GM06990 (cell line): ENCODE measurements around the gene SHC2.
A peak's percentile ranks its signal among the peaks of the same experiment; 100 is the strongest.
"Not testable (repeated sequence)": the region's sequence is repeated elsewhere in the genome, so short reads cannot be mapped to it uniquely, and the experiment has no call there.

Experiments
- DNase-seq: peaks from one replicate; pipeline ENCODE4 v3.0.0-alpha.2; 2011; ENCODE audit not compliant: insufficient read length; ENCODE audit errors: extremely low read depth
- H3K27me3 ChIP-seq: replicated peaks from 2 replicates; pipeline ENCODE4 v1.6.0; 2011; ENCODE audit warnings: low read length; ENCODE audit not compliant: control insufficient read depth, insufficient read depth
- H3K36me3 ChIP-seq: 2 replicates; pipeline ENCODE4 v1.5.1; 2011; ENCODE audit warnings: low read length; ENCODE audit not compliant: control insufficient read depth, insufficient read depth
- H3K4me3 ChIP-seq: replicated peaks from 2 replicates; pipeline ENCODE4 v1.5.1; 2011; ENCODE audit warnings: low read depth, mild to moderate bottlenecking, control low read depth, low read length
- TF ChIP-seq, protein P1 (sequence below): IDR thresholded peaks from 2 replicates; pipeline ENCODE4 v1.5.1; 2011; ENCODE audit warnings: low read length, control low read depth, mild to moderate bottlenecking, inconsistent platforms; ENCODE audit not compliant: insufficient read depth, poor library complexity, severe bottlenecking

SHC2 gene

GRCh38 chr19:383922-384798 is 76.7 kb downstream of the SHC2 start:
- no peak overlapping the region for H3K4me3 ChIP-seq
- no peaks in the 10 kb centered on the region for H3K27me3 ChIP-seq
- TF ChIP-seq, protein P1, sequence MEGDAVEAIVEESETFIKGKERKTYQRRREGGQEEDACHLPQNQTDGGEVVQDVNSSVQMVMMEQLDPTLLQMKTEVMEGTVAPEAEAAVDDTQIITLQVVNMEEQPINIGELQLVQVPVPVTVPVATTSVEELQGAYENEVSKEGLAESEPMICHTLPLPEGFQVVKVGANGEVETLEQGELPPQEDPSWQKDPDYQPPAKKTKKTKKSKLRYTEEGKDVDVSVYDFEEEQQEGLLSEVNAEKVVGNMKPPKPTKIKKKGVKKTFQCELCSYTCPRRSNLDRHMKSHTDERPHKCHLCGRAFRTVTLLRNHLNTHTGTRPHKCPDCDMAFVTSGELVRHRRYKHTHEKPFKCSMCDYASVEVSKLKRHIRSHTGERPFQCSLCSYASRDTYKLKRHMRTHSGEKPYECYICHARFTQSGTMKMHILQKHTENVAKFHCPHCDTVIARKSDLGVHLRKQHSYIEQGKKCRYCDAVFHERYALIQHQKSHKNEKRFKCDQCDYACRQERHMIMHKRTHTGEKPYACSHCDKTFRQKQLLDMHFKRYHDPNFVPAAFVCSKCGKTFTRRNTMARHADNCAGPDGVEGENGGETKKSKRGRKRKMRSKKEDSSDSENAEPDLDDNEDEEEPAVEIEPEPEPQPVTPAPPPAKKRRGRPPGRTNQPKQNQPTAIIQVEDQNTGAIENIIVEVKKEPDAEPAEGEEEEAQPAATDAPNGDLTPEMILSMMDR: no peak
- DNase-seq: no peak
- H3K36me3 ChIP-seq: no peaks in the 10 kb centered on the region

GRCh38 chr19:383040-383439 is 77.8 kb downstream of the SHC2 start:
- H3K36me3 ChIP-seq: no peaks in the 10 kb centered on the region
- H3K4me3 ChIP-seq: 0 out of 2 replicates have a peak overlapping the region, but pooled peaks have one; percentile 16
- H3K27me3 ChIP-seq: no peaks in the 10 kb centered on the region
- DNase-seq: no peak
- TF ChIP-seq, protein P1: no peak

DNA sequence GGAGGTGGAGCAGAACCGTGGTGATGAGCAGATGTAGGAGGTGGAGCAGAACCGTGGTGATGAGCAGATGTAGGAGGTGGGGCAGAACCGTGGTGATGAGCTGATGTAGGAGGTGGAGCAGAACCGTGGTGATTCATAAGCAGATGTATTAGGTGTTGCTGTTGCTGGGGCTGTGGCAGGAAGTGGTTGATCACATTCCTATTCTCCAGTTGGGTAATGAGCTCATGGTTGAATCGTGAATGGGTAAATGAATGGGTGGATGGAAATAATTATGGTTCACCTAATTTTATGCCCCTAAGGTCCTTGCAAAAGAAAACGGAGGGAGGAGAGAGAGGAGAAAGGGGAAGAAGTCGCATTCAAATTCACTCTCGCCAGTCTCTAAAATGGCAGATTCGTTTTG is 78.3 kb downstream of the SHC2 start:
- not testable (repeated sequence) for H3K27me3 ChIP-seq
- DNase-seq: peak; percentile 64
- H3K4me3 ChIP-seq: 0 out of 2 replicates have a peak overlapping the region, but pooled peaks have one; percentile 16

GRCh38 chr19:381901-382300 is 78.9 kb downstream of the SHC2 start:
- H3K27me3 ChIP-seq, H3K36me3 ChIP-seq: not testable (repeated sequence)
- DNase-seq: peak; percentile 63

More for the DNA sequence above, 78.3 kb downstream of the SHC2 start:
- H3K36me3 ChIP-seq: not testable (repeated sequence)

GRCh38 chr19:380618-381219 is 80.1 kb downstream of the SHC2 start:
- not testable (repeated sequence) for H3K36me3 ChIP-seq, H3K4me3 ChIP-seq, DNase-seq, H3K27me3 ChIP-seq

More at GRCh38 chr19:381901-382300, 78.9 kb downstream of the SHC2 start:
- not testable (repeated sequence) for H3K4me3 ChIP-seq

DNA sequence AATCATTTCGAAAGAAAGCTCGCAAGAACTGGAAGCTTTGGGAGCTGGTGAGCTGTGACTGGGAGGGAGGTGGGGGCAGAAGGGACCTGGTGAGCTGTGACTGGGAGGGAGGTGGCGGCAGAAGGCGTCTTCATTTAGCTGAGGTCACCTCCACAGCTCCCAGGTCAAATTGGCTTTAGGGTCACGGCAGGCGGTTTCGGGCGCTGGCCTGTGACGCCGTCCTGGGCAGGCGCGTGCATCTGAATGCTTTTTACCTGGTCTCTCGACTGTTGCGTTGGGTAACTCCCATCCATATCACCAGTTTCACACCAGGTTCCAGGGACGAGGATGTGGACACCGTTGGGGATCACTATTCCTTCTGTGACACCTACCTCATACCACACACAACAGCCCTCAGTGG is 81.0 kb downstream of the SHC2 start:
- no peaks in the 10 kb centered on the region for H3K36me3 ChIP-seq
- TF ChIP-seq, protein P1: no peak
- H3K4me3 ChIP-seq: no peak overlapping the region
- no peak for DNase-seq
- no peaks in the 10 kb centered on the region for H3K27me3 ChIP-seq

- Histone ChIP-seq H3K36me3 (no peaks in the 10 kb centered on the region), H3K27me3 (no peaks in the 10 kb centered on the region), H3K4me3 (no peak overlapping the region)
- TF ChIP-seq, protein P1: no peak
- no peak for DNase-seq
Measured at GRCh38 chr19:378706-379105, 82.1 kb downstream of the SHC2 start.
